RWPE2 (cell line): ENCODE measurements around the gene MRGPRD.
"Not testable (repeated sequence)": the region's sequence is repeated elsewhere in the genome, so short reads cannot be mapped to it uniquely, and the experiment has no call there.

Experiments used
- ATAC-seq: fragments of 200-7000 bp; cut with Tn5 transposase; 3 replicates; pipeline ENCODE4 v1.9.1; 2021; ENCODE audit warnings: low read depth
- DNase-seq: peaks from one replicate; pipeline ENCODE4 v3.0.0-alpha.2; 2020; ENCODE audit warnings: low spot score
- H3K27ac ChIP-seq: fragments of 450-650 bp; 2 replicates; pipeline ENCODE4 v1.5.1; 2017; ENCODE audit warnings: mild to moderate bottlenecking; ENCODE audit not compliant: poor library complexity, severe bottlenecking
- H3K27me3 ChIP-seq: fragments of 250-450 bp; sonication (Bioruptor Pico); 2 replicates; pipeline ENCODE4 v1.5.1; 2021; ENCODE audit warnings: mild to moderate bottlenecking, moderate library complexity; ENCODE audit not compliant: insufficient read depth, poor library complexity, severe bottlenecking
- H3K36me3 ChIP-seq: fragments of 250-450 bp; sonication (Bioruptor Pico); 2 replicates; pipeline ENCODE4 v1.5.1; 2020; ENCODE audit warnings: low read depth, mild to moderate bottlenecking, moderate library complexity
- H3K4me1 ChIP-seq: fragments of 250-450 bp; sonication (Bioruptor Pico); 2 replicates; pipeline ENCODE4 v1.5.1; 2021; ENCODE audit warnings: mild to moderate bottlenecking, moderate library complexity; ENCODE audit not compliant: insufficient read depth, poor library complexity, severe bottlenecking
- H3K4me3 ChIP-seq: fragments of 250-450 bp; sonication (Bioruptor Pico); 2 replicates; pipeline ENCODE4 v1.5.1; 2021; ENCODE audit warnings: mild to moderate bottlenecking, moderate library complexity; ENCODE audit not compliant: severe bottlenecking
- H3K9me3 ChIP-seq: fragments of 250-450 bp; sonication (Bioruptor Pico); 2 replicates; pipeline ENCODE4 v1.5.1; 2021; ENCODE audit warnings: mild to moderate bottlenecking, moderate library complexity; ENCODE audit not compliant: severe bottlenecking
- CTCF ChIP-seq: fragments of 450-650 bp; IDR thresholded peaks from one replicate; pipeline ENCODE4 v1.5.1; 2017; ENCODE audit warnings: mild to moderate bottlenecking, moderate library complexity; ENCODE audit not compliant: poor library complexity, severe bottlenecking

Gene MRGPRD

GRCh38 chr11:69001243-69002081 lies 20.7 kb upstream of the MRGPRD start:
- Histone ChIP-seq H3K4me3 (no peak overlapping the region), H3K36me3 (no peaks in the 10 kb centered on the region), H3K27me3 (no peaks in the 10 kb centered on the region), H3K27ac (no peak overlapping the region), H3K4me1 (no peaks in the 10 kb centered on the region), H3K9me3 (no peaks in the 10 kb centered on the region)
- DNase-seq (no peak), ATAC-seq (no peak)
- no peak for TF ChIP-seq CTCF

DNA sequence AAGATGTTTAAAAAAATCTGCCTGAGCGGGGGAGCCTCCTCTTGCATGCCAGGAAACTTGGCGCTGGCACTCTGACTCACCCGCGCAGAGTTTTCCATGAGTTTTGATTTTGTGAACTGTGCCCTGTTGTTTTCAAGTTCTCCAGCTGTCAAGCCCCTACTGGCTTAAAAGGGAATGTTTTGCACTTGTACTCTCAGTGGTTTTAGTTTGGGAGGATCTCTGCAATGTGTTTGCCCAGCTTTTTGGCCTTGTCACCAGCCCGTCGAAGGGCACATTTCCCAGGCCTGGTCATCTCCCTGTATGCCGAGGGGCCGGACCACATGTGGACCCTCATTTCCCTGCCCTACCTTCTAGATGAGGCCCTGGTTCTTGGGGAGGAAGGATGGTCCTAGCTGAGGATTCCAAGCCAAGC lies 20.1 kb upstream of the MRGPRD start:
- peak; percentile 85 for ATAC-seq
- no peaks in the 10 kb centered on the region for H3K27me3 ChIP-seq

GRCh38 chr11:69000391-69000790 lies 19.6 kb upstream of the MRGPRD start:
- H3K9me3 ChIP-seq, result no peaks in the 10 kb centered on the region

More for the DNA sequence above, 20.1 kb upstream of the MRGPRD start:
- Histone ChIP-seq H3K36me3 (no peaks in the 10 kb centered on the region), H3K4me1 (no peaks in the 10 kb centered on the region), H3K4me3 (no peak overlapping the region), H3K9me3 (no peaks in the 10 kb centered on the region), H3K27ac (no peak overlapping the region)
- peak; percentile 38 for TF ChIP-seq CTCF
- no peak for DNase-seq

DNA sequence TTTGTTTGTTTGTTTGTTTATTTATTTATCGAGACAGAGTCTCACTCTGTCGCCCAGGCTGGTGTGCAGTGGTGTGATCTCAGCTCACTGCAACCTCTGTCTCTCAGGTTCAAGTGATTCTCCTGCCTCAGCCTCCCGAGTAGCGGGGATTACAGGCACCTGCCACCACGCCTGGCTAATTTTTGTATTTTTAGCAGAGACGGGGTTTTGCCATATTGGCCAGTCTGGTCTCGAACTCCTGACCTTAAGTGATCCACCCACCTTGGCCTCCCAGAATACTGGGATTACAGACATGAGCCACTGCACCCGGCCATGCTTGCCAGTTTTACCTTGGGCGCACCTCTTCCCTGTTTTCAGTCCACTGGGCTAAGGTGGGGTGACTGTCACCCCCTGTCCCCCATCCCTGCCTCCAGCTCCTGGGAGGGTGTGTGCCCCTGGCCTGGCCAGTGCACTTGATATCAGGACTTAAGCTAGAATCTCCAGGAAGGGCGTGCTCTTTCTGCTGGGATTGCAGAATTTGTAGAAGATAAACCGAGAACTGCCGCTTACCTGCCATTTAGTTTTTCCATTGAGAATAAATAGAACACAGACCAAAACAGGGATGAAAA lies 19.1 kb upstream of the MRGPRD start:
- H3K4me3 ChIP-seq, H3K36me3 ChIP-seq, H3K27me3 ChIP-seq, ATAC-seq, H3K9me3 ChIP-seq, H3K27ac ChIP-seq, H3K4me1 ChIP-seq, DNase-seq: not testable (repeated sequence)

More at GRCh38 chr11:69000391-69000790, 19.6 kb upstream of the MRGPRD start:
- ATAC-seq (no peak), DNase-seq (no peak)
- Histone ChIP-seq H3K27ac (no peak overlapping the region), H3K4me3 (no peak overlapping the region), H3K27me3 (no peaks in the 10 kb centered on the region), H3K4me1 (no peaks in the 10 kb centered on the region), H3K36me3 (no peaks in the 10 kb centered on the region)
- no peak for TF ChIP-seq CTCF

GRCh38 chr11:68999093-68999747 lies 18.4 kb upstream of the MRGPRD start:
- Histone ChIP-seq H3K4me1 (no peaks in the 10 kb centered on the region), H3K36me3 (no peaks in the 10 kb centered on the region), H3K9me3 (no peaks in the 10 kb centered on the region), H3K4me3 (no peak overlapping the region), H3K27ac (no peak overlapping the region), H3K27me3 (no peaks in the 10 kb centered on the region)
- DNase-seq (no peak), ATAC-seq (no peak)
- TF ChIP-seq CTCF, result no peak
